Neutrophil (primary cell): Measurements from ENCODE around the gene NDUFC2.

Experiments
- H3K27ac ChIP-seq: fragments of 200-600 bp; sonication (generic); 2 replicates; pipeline ENCODE4 v1.5.1; 2016; ENCODE audit warnings: mild to moderate bottlenecking, moderate library complexity
- H3K27me3 ChIP-seq: fragments of 200-600 bp; sonication (generic); 2 replicates; pipeline ENCODE4 v1.6.0; 2016; ENCODE audit warnings: mild to moderate bottlenecking
- H3K36me3 ChIP-seq: fragments of 200-600 bp; sonication (generic); 2 replicates; pipeline ENCODE4 v1.5.1; 2017
- H3K4me1 ChIP-seq, 2 experiments: fragments of 200-600 bp in 1 of 2; sonication (generic) in 1 of 2; 1 replicate in 1 of 2; 2 replicates in 1 of 2; pipeline versions ENCODE4 v1.5.1 to v1.6.1; 2013 to 2016; ENCODE audit warnings: low read depth in 1 of 2, low read length in 1 of 2, mild to moderate bottlenecking in 1 of 2, moderate library complexity in 1 of 2; ENCODE audit not compliant: control insufficient read depth in 1 of 2, insufficient read depth in 1 of 2
- H3K4me3 ChIP-seq, 2 experiments: fragments of 200-600 bp in 1 of 2; sonication (generic) in 1 of 2; 1 replicate in 1 of 2; 2 replicates in 1 of 2; pipeline ENCODE4 v1.5.1; 2013 to 2016; ENCODE audit warnings: low read depth in 1 of 2, low read length in 1 of 2, mild to moderate bottlenecking in 1 of 2, moderate library complexity in 1 of 2
- H3K9me3 ChIP-seq: fragments of 200-600 bp; sonication (generic); 2 replicates; pipeline ENCODE4 v1.5.1; 2016
- TF ChIP-seq, protein P1 (sequence below): fragments of 200-600 bp; sonication (generic); IDR thresholded peaks from 2 replicates; pipeline ENCODE4 v1.5.1; 2016; ENCODE audit warnings: antibody characterized with exemption

NDUFC2 gene

DNA sequence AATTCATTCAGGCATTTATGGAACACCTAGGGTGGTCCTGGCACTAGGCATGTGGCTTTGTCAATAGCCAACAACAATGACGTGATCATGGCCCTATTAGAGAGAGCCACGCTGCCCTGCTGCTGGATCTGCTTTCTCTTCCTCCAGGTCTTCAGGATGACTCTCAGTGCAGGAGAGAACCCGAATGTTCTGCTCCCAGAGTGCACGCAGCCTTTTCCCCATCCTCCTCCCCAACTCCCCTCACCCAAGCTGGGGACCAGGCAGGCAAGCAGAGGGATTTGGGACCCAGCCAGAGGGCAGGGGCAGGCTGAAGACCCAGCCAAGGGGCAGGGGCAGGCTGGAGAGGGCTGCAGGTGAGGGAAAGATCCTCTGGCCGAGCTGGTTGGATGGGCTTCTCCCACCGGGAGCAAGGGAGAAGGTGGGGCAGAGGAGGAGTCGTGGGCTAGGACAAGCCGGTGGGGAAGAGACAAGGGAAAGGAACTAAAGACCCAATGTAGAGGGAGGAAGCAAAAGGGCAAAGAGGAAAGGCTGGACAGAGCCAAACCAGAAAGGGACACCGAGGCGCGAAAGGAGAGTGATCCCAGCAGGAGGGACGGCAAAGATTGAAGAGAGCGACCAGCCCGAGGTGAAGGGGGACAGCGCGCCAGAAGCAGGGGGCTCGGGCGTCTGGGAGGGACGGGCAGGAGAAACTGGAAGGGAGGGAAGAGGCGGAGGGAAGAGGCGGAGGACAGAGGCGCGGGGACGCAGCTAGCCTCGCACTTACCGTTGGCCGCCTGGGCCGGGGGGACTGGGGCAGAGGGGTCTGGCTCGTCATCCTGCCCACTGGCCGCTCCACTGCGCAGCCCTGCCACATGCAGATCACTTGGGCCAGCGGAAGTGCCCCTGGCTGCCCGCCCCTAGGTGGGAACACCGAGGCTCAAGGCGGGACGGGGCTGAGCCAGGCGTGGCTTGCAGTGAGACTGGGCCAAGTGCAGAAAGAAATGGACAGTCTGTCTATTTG lies 57.0 kb downstream of the NDUFC2 start, which contains the start of gene KCTD14:
KCTD14 (minus strand) TSS at position 880 of the 1,000 bp plus-strand sequence; CDS start at position 853, 27 bp downstream.
- Histone ChIP-seq H3K27me3 (peaks cover 29% of the 10 kb centered on the region), H3K4me3 (no peak within 1 kb of the TSS), H3K27ac (no peak within 1 kb of the TSS), H3K9me3 (no peaks in the 10 kb centered on the region), H3K36me3 (no peaks in the 10 kb centered on the region), H3K4me1 (no peaks in the 10 kb centered on the region)
- TF ChIP-seq, protein P1, sequence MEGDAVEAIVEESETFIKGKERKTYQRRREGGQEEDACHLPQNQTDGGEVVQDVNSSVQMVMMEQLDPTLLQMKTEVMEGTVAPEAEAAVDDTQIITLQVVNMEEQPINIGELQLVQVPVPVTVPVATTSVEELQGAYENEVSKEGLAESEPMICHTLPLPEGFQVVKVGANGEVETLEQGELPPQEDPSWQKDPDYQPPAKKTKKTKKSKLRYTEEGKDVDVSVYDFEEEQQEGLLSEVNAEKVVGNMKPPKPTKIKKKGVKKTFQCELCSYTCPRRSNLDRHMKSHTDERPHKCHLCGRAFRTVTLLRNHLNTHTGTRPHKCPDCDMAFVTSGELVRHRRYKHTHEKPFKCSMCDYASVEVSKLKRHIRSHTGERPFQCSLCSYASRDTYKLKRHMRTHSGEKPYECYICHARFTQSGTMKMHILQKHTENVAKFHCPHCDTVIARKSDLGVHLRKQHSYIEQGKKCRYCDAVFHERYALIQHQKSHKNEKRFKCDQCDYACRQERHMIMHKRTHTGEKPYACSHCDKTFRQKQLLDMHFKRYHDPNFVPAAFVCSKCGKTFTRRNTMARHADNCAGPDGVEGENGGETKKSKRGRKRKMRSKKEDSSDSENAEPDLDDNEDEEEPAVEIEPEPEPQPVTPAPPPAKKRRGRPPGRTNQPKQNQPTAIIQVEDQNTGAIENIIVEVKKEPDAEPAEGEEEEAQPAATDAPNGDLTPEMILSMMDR: no peak

DNA sequence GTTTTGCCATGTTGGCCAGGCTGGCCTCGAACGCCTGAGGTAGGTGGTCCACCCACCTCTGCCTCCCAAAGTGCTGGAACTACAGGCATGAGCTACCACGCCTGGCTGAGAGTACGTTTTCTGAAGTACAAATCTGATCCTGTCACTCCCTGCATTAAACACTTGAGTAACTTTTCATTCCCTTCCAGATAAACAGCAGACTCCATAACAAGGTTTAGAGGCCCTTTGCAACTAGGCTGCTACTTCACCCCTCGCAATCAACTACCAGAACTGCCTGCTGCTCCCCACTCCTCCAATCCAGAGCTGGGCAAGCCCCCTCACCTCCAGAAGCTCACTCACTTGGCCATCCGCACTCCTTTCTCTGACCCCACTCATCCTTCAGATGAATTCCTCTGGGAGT lies 58.1 kb downstream of the NDUFC2 start:
- no peak overlapping the region for H3K4me3 ChIP-seq
- no peak overlapping the region for H3K27ac ChIP-seq
- no peaks in the 10 kb centered on the region for H3K9me3 ChIP-seq
- peaks cover 29% of the 10 kb centered on the region for H3K27me3 ChIP-seq
- TF ChIP-seq, protein P1: no peak
- no peaks in the 10 kb centered on the region for H3K36me3 ChIP-seq
- H3K4me1 ChIP-seq: no peaks in the 10 kb centered on the region

DNA sequence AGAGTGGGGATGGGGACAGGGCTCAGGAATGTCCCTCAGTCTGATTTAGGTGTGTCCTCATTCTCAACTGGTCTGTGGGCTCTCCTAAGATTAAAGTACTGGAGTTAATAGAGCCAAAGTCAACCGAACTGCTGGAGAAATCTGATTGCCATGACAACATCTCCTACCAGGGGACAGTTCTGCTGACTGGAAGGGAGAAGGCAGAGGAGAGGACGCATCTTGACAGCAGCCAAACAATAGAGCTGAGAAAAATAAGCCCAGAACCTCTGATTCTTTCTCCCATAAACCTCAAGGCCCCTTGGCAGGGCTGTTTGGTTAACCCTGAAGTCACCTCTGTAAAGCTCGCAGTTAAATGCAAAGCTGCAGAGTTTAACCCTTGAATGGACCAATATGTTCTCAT lies 59.4 kb downstream of the NDUFC2 start:
- Histone ChIP-seq H3K4me3 (no peak overlapping the region), H3K27me3 (peaks cover 29% of the 10 kb centered on the region), H3K27ac (no peak overlapping the region), H3K4me1 (no peaks in the 10 kb centered on the region), H3K9me3 (no peaks in the 10 kb centered on the region), H3K36me3 (no peaks in the 10 kb centered on the region)
- TF ChIP-seq, protein P1: no peak

DNA sequence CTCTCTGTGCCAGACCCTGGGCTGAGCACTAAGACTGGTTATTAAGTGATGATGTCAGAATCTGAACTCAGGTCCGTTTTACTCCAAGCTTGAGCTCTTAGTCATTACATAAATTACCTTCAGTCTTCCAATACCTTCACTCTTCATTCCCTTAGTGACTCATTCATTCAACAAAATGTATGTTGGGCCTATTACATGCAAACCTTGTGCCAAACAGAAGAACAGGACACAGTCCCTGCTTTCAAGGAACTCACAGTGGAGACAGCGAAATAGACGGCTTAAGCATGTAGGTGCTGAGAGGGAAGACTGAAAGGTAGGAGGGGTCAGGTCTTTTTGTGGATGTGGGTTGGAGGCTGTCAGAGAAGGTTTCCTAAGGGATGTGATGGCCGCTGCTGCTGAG lies 59.9 kb downstream of the NDUFC2 start:
- Histone ChIP-seq H3K4me3 (no peak overlapping the region), H3K9me3 (no peaks in the 10 kb centered on the region), H3K27me3 (peaks cover 29% of the 10 kb centered on the region), H3K4me1 (no peaks in the 10 kb centered on the region), H3K27ac (no peak overlapping the region), H3K36me3 (no peaks in the 10 kb centered on the region)
- TF ChIP-seq, protein P1: no peak
